HG02759 (cell line): ENCODE data around the gene NDFIP1.
"Not testable (repeated sequence)": the region's sequence is repeated elsewhere in the genome, so short reads cannot be mapped to it uniquely, and the experiment has no call there.

ENCODE experiments used
- ATAC-seq: cut with Tn5 transposase; IDR thresholded peaks from one replicate; pipeline ENCODE4 v1.9.1; 2021; ENCODE audit warnings: mild to moderate bottlenecking, moderate library complexity; ENCODE audit not compliant: unreplicated experiment

The NDFIP1 gene

DNA sequence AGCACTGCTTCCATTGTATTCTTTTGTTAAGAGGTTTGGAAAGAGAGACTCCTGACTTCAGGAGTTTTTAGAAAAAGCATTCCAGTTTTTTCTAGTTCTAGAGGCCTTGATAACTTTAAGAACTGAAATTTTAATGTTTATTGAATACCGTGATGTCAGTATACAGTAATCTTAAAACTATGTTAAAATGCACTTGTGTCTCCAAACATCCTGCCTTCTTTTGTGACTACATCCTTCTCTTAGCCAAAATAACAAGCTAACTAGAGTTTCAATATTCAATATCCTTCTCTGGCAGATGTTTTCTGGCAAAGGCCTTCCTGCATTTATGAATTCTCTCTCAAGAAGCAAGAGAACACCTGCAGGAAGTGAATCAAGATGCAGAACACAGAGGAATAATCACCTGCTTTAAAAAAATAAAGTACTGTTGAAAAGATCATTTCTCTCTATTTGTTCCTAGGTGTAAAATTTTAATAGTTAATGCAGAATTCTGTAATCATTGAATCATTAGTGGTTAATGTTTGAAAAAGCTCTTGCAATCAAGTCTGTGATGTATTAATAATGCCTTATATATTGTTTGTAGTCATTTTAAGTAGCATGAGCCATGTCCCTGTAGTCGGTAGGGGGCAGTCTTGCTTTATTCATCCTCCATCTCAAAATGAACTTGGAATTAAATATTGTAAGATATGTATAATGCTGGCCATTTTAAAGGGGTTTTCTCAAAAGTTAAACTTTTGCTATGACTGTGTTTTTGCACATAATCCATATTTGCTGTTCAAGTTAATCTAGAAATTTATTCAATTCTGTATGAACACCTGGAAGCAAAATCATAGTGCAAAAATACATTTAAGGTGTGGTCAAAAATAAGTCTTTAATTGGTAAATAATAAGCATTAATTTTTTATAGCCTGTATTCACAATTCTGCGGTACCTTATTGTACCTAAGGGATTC lies 43.1 kb downstream of the NDFIP1 start:
- no peak for ATAC-seq

DNA sequence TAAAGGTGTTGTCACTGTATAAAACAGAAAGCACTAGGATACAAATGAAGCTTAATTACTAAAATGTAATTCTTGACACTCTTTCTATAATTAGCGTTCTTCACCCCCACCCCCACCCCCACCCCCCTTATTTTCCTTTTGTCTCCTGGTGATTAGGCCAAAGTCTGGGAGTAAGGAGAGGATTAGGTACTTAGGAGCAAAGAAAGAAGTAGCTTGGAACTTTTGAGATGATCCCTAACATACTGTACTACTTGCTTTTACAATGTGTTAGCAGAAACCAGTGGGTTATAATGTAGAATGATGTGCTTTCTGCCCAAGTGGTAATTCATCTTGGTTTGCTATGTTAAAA lies 43.8 kb downstream of the NDFIP1 start:
- ATAC-seq: no peak

- ATAC-seq: no peak
Measured at GRCh38 chr5:142153674-142154448, 45.3 kb downstream of the NDFIP1 start.

DNA sequence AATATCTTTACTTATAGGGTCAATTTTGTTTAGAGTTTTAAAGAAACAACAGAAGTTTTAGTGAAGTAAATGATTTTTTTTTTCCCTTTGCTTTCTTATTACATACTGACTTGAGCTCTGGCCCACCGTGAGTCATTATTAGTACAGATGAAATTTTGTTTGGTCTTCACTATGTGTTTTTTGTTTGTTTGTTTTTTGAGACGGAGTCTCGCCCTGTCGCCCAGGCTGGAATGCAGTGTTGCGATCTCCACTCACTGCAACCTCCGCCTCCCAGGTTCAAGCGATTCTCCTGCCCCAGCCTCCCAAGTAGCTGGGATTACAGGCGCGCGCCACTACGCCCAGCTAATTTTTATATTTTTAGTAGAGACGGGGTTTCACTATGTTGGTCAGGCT lies 45.9 kb downstream of the NDFIP1 start:
- ATAC-seq: not testable (repeated sequence)

GRCh38 chr5:142156839-142157463 lies 48.4 kb downstream of the NDFIP1 start:
- no peak for ATAC-seq

- ATAC-seq: no peak
Measured at GRCh38 chr5:142159354-142159753, 50.8 kb downstream of the NDFIP1 start.

DNA sequence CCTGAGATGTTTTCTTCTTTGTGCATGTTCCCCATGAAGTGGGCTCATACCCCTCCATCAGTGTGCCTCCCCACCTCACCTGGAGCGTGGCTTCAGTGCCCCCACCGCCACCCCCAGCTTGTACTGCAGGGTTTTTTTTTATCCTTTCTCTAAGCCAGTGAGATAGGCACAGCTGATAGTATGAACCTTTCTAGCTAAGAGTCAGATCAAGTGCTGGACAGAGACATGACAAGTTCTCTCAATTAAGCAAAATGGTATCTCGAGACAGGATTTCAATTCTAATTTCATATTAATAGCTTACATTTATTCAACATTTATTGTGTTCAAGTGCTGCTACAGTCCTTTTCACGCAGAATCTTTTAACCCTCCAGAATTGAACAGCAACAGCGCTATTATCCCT lies 55.7 kb downstream of the NDFIP1 start:
- no peak for ATAC-seq

GRCh38 chr5:142166754-142167153 lies 58.2 kb downstream of the NDFIP1 start:
- ATAC-seq: no peak

- no peak for ATAC-seq
Measured at GRCh38 chr5:142167458-142167857, 58.9 kb downstream of the NDFIP1 start.

DNA sequence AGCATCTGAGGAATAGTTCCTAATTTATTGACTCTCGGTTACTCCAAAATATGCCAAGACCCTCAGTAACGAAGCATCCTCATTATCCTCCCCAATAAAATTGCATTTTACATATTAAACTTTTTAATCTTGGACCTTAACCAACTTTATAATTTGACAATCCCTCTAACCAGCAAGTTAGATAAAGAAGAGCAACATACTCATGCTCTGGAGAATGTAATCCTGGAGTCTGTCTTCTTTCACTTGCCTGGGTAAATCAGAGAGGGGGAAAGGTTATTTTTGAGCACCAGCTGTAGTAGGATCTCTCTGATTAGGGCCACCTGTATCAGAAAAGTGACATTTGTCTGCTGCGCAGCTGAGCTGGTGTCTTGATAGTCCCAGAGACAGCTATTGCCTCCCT lies 59.8 kb downstream of the NDFIP1 start:
- no peak for ATAC-seq

DNA sequence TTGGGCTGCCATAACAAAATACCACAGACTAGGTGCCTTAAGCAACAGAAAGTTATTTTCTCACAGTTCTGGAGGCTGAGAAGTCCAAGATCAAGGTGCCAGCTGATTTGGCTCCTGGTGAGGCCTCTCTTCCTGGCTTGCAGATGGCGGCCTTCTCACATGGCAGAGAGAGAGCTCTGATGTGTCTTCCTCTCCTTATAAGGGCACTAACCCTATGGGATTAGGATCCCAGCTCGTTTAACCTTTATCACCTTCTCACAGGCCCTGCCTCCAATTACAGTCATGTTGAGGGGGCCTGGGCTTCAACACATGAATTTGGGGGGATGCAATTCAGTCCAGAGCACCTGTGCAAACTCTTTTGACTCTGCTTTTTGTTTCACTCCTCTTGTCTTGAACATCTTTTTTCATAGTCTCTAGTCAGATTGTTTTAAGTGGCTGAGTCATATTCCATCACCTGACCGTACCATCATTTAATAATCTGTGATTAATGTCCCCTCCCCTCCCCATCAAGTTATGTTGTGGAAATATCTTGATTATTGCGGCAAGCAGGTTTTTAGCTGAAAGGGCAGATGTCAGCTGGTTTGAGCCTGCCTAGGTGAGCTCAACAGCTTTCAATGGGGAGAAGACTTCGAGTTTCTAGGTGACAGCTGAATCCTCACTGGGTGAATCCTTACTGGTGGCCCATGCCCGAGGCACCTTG lies 61.8 kb downstream of the NDFIP1 start:
- ATAC-seq: no peak

DNA sequence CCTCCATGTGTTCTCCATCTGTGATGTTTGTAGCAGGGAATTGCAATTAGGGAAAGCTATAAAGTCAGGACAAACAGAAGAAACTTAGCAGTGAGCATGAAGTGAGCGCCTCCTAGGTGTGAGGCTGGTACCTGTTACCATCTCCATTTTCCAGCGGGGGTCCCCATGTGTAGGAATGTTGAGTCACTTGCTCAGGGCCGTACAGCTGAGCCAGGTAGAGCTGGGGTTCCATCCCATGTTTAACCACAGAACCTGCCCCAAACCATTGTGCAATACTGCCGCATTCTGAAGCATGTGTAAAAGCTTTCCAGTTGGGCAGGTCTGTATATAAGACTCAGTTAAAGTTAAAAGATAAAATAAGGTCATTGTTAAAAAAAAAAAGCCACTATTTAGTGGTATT lies 62.7 kb downstream of the NDFIP1 start:
- ATAC-seq: no peak

DNA sequence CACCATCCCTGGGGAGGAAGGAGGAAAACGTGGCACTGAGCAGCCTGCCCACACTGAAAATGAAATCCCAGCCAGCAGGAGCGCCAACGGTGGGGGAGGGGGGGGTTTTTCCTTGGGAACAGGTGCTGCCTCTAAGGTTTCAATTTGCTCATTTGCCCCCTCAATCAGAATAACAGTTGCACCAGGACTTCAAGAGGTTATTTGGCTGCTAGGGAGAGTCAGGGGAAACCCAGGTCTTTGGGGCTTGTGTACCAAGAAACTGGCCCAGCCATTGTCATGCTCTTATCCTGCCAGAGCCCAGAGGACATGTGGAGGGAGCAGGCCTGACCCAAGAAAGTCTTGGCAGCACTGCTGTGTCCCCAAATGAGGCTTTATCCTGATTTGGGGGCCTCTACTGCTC lies 66.5 kb downstream of the NDFIP1 start:
- no peak for ATAC-seq

- ATAC-seq: no peak
Measured at GRCh38 chr5:142175461-142176142, 67.0 kb downstream of the NDFIP1 start.

DNA sequence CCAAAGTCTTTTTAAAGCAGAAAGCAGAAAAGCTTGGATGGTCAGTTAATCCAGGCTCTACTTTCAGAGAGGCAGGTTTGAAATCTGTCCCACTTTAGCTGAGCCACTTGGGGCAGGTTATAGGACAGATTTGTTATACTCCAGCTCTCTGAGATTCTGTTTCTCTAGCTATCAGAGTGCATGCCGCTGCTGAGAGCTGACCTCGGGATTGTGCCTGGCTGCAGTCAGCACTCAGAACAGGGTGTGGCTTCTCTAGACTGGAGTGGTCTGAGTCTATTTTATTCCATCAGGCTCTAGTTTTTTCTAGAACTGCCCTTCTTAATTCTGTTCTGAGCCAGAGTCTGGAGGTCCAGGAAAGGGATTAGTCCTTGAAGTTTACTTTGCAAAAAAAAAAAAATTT lies 67.7 kb downstream of the NDFIP1 start:
- no peak for ATAC-seq

DNA sequence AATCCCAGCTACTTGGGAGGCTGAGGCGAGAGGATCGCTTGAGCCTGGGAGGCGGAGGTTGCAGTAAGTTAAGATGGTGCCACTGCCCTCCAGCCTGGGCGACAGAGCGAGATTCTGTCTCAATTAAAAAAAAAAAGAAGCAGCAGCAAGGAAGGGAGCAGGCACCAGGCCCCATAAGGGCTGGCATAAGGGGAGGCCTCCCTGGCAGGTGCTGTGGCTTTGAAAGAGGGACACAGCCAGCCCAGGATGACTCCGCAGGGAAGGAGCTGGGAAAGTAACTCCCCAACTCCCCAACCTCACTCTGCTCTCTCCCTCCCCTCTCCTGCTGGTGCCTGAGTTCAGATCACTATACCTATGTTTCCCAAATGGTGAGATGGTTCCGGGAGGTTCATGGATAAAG lies 70.1 kb downstream of the NDFIP1 start:
- ATAC-seq: no peak

GRCh38 chr5:142179776-142180387 lies 71.3 kb downstream of the NDFIP1 start:
- no peak for ATAC-seq

GRCh38 chr5:142181096-142181495 lies 72.5 kb downstream of the NDFIP1 start:
- no peak for ATAC-seq

DNA sequence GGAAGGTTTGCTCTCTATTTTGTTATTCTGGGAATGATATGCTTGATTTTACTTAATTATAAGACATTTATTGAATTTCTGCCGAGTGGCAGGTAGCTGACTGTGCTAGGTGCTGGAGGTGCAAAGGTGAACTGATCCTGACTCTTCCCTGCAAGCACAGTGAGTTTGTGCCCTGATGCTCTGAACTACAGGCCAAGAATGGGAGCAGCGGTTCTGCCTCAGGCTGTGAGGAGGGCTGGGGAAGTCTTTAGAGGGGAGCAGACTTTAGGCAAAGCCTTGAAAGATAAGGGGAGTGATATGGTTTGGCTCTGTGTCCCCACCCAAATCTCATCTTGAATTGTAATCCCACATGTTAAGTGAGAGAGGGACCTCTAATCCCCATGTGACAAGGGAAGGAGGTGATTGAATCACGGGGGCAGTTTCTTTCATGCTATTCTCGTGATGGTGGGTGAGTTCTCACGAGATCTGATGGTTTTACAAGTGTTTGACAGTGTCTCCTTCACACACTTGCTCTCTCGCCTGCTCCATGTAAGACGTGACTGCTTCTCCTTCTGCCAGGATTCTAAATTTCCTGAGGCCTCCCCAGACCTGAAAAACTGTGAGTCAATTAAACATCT lies 73.1 kb downstream of the NDFIP1 start:
- no peak for ATAC-seq

DNA sequence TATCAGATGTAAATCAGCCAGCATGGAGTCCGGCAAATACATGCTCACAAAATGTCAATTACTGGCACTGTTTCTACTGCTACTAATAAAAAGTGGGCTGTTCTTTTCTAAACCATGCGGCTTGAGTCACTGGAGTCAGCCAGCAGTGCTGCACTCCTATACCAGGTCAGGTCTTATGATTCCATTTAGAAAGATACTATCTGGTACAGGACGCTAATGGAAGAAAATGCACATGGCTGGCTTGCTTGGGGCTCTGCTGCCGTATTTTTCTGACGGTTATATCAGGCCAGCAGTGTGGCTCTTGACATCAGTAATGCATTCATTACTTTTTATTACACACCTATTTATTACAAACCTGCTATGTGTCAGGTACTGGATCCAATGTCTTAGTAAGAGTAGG lies 74.3 kb downstream of the NDFIP1 start:
- no peak for ATAC-seq
